Stomach (tissue), 9 donors: ENCODE results near the gene MAP7D2. TPM values are rescaled to one million over a fixed set of nuclear protein-coding genes. Genes with fewer than 3 reads are reported as not detected.
"Not testable (repeated sequence)": the region's sequence is repeated elsewhere in the genome, so short reads cannot be mapped to it uniquely, and the experiment has no call there.

Source experiments
- DNase-seq, 2 donors: peaks; one replicate each; pipeline versions ENCODE4 v3.0.0 to v3.0.0-alpha.2; 2013 to 2019
- H3K27ac ChIP-seq, 5 donors: fragments of 200-600 bp in 4 of 5; sonication (generic) in 4 of 5; one replicate each; pipeline ENCODE4 v1.5.1; 2013 to 2019; ENCODE audit warnings: mild to moderate bottlenecking in 1 of 5, moderate library complexity in 1 of 5
- H3K27me3 ChIP-seq, 3 donors: fragments of 200-600 bp; sonication (generic); one replicate each; pipeline ENCODE4 v1.5.1; 2017 to 2019; ENCODE audit warnings: mixed run types in 1 of 3
- H3K36me3 ChIP-seq, 4 donors: fragments of 200-600 bp; sonication (generic); 1 replicate in 3 of 4; 2 replicates in 1 of 4; pipeline ENCODE4 v1.5.1; 2016 to 2019
- H3K4me1 ChIP-seq, 4 donors: fragments of 200-600 bp; sonication (generic); one replicate each; pipeline ENCODE4 v1.5.1; 2016 to 2019
- H3K4me3 ChIP-seq, 4 donors: fragments of 200-600 bp; sonication (generic) in 3 of 4; one replicate each; pipeline ENCODE4 v1.5.1; 2016 to 2019; ENCODE audit warnings: mild to moderate bottlenecking in 1 of 4
- H3K9me3 ChIP-seq, 4 donors: fragments of 200-600 bp; sonication (generic); one replicate each; pipeline ENCODE4 v1.5.1; 2016 to 2019
- CTCF ChIP-seq, 7 experiments: fragments of 450-650 bp in 4 of 7; fragments of 200-600 bp in 3 of 7; sonication (generic) in 3 of 7; IDR thresholded peaks; one replicate each; pipeline ENCODE4 v1.5.1; 2016 to 2019; ENCODE audit warnings: antibody characterized with exemption in 7 of 7, control low read depth in 2 of 7, mild to moderate bottlenecking in 1 of 7
- EP300 ChIP-seq: sonication (generic); formaldehyde crosslinking; IDR thresholded peaks from one replicate; pipeline ENCODE4 v1.6.1; 2017; ENCODE audit warnings: antibody characterized with exemption
- POLR2A ChIP-seq, 4 donors: fragments of 450-650 bp; IDR thresholded peaks; one replicate each; pipeline ENCODE4 v1.6.1; 2016; ENCODE audit warnings: antibody characterized with exemption in 4 of 4, control low read depth in 2 of 4, mild to moderate bottlenecking in 1 of 4, moderate library complexity in 1 of 4
- POLR2AphosphoS5 ChIP-seq, 3 donors: sonication (generic); formaldehyde crosslinking; IDR thresholded peaks; one replicate each; pipeline ENCODE4 v1.6.1; 2016; ENCODE audit warnings: antibody characterized with exemption in 3 of 3
- WGBS, 5 donors: extraction: QIAGEN DNeasy Blood & Tissue Kit in 3 of 5; methylation state at CpG; one replicate each; pipeline versions ENCODE4 v1.1.5 to v1.1.7; 2013 to 2018; 5-methylcytosine and 5-hydroxymethylcytosine counted together
- intact Hi-C: fragments of 100-400 bp; cut with DNase I; formaldehyde crosslinking; loops from one replicate; pipeline ENCODE4 v1.15.1; 2023; ENCODE audit warnings: low total_unique reads
- polyA plus RNA-seq, 3 donors: library from polyadenylated mRNA; stranded (reverse); fragments of 200-250 nt; gene quantifications; one replicate each; pipeline ENCODE4 v1.2.3, GENCODE V29; 2013
- total RNA-seq, 5 donors: library from RNA; depleted of rRNA; stranded (reverse); fragments of >200 nt; gene quantifications; one replicate each; pipeline versions ENCODE4 v1.1.0 to v1.2.3, GENCODE V29; 2014 to 2016
- donor health status: healthy with polysubstance abuse.
- donor health status: Bipolar disorder and iron deficiency.
- donor health status: healthy.

Gene MAP7D2
- total and polyA plus RNA-seq, 8 donors: 0.89 to 70.0 (median 16.6) TPM; not detected in 1

DNA sequence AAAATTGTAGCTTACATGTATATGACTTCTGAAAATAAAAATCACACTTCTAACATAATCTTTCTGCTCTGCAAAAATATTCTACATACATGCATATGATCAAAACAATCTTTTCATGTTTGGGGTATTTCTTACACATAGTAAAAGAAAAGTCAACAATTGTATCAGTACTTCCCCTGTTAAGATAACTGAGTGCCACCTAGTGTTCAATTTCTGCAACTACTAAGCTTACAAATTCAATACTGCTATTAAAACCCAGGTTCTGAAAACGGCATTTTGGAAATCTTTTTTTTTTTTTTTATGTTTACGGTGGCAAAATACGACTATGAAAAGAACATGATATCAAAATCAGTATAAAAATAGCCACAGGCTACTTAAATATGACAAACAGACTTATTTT, 10.7 kb upstream of the MAP7D2 start:
- Histone ChIP-seq H3K36me3 (peaks cover 0 to 61% (median 41%) of the 10 kb centered on the region in 4 donors), H3K4me1 (peaks cover 0 to 13% (median 4%) of the 10 kb centered on the region in 4 donors)
- H3K9me3 ChIP-seq, intact Hi-C loops, H3K4me3 ChIP-seq, DNase-seq, H3K27me3 ChIP-seq, H3K27ac ChIP-seq: not testable (repeated sequence)
- peak in 2 of 7 experiments; percentile 25 to 45 for TF ChIP-seq CTCF (IDR thresholded peaks at IDR 0.05)
- 0 to 7% (median 1%) methylated on average over 3 of the region's 3 CpGs for WGBS, 5 donors

GRCh38 chrX:20126833-20127232, 10.1 kb upstream of the MAP7D2 start:
- intact Hi-C loops, H3K27ac ChIP-seq, H3K9me3 ChIP-seq, H3K27me3 ChIP-seq, DNase-seq, H3K4me3 ChIP-seq: not testable (repeated sequence)
- peaks cover 0 to 55% (median 37%) of the 10 kb centered on the region in 4 donors for H3K36me3 ChIP-seq
- WGBS, 5 donors: 44 to 78% (median 64%) methylated on average over 1 of the region's 1 CpG
- peaks cover 0 to 13% (median 4%) of the 10 kb centered on the region in 4 donors for H3K4me1 ChIP-seq

- no peaks in the 10 kb centered on the region for H3K9me3 ChIP-seq
- no peak for DNase-seq
- intact Hi-C loops: no loop called here
- no peaks in the 10 kb centered on the region for H3K27me3 ChIP-seq
- H3K4me3 ChIP-seq: no peak overlapping the region
- peaks cover 0 to 13% (median 4%) of the 10 kb centered on the region in 4 donors for H3K4me1 ChIP-seq
- peaks cover 0 to 36% (median 22%) of the 10 kb centered on the region in 4 donors for H3K36me3 ChIP-seq
- no peak overlapping the region for H3K27ac ChIP-seq
- TF ChIP-seq POLR2A (IDR thresholded peaks at IDR 0.05): no peak
Measured at GRCh38 chrX:20124964-20125363, 8.3 kb upstream of the MAP7D2 start.

DNA sequence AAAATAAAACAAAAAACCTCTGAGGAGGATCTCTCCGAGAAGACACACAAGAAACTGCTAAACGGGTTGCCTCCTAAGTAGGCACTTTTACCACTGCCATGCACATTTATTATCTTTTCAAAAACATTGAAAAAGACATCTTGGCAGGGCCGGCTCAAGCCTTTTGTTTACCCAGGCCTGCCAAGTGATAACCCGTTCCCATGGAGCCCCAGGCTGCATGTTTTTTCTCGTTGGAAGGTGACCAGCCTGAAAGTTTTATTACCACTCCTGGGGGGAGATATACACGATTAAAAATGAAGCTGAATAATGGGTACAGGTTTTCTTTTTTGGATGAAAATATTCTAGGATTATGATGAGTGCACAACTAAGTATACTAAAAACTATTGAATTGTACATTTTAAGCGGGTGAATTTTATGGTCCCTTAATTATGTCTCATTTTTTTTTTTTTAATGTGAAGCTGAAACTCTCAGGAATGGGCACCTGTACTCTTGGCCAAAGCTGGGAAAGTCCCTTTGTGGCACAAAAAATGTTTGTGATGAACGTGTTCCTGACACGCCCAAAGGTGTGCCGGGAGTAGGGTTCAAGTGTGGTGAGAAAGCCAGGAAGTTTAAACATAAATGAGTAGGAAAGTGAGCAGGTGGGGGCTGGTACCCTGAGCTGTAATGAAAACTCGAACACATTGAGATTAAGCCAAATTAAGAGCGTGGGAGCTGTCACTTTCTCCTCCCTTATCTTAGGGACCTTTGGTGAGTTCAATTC, 1.5 kb upstream of the MAP7D2 start:
- no peak overlapping the region for H3K4me3 ChIP-seq
- DNase-seq: peak; percentile 44 to 60
- intact Hi-C loops: no loop called here
- H3K9me3 ChIP-seq: no peaks in the 10 kb centered on the region
- 18 to 31% (median 28%) methylated on average over 11 to 12 of the region's 12 CpGs for WGBS, 5 donors
- peak overlapping the region in 2 of 5 donors; percentile 2 to 24 for H3K27ac ChIP-seq
- H3K27me3 ChIP-seq: peaks cover 0 to 22% (median 21%) of the 10 kb centered on the region in 3 donors
- H3K4me1 ChIP-seq: peaks cover 0 to 26% (median 19%) of the 10 kb centered on the region in 4 donors
- peaks cover 0 to under 1% (median 0%) of the 10 kb centered on the region in 4 donors for H3K36me3 ChIP-seq
- TF ChIP-seq POLR2A (IDR thresholded peaks at IDR 0.05) (no peak), POLR2AphosphoS5 (IDR thresholded peaks at IDR 0.05) (no peak), EP300 (no peak), CTCF (IDR thresholded peaks at IDR 0.05) (no peak)

DNA sequence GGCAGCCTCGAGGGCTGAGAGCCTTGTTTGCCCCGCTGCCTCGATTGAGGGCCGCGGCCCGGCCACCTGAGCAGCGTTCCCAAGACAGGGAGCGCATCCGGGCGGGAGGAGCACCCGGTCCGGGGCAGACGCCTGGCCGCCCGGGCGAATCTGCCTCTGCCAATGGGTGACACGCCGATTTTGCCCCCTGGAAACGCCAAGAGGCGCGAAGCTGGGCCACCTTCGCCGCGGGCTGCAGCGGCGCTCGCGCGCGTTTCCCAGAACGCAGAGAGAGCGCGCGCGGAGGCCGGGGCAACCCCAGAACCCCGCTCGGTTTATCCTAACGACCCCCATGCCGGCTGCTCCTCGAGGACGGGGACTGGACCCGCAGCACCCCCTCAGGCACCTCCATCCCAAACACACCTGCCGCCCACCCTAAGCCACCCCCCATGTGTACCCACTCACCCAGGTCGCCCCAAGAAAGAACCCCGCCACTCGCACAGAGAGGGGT, 575 bp downstream of the MAP7D2 start:
- TF ChIP-seq POLR2AphosphoS5 (IDR thresholded peaks at IDR 0.05): no peak
- TF ChIP-seq CTCF (IDR thresholded peaks at IDR 0.05): no peak
- no peak for TF ChIP-seq POLR2A (IDR thresholded peaks at IDR 0.05)
- no peak for TF ChIP-seq EP300
- intact Hi-C loops: no loop called here
- Histone ChIP-seq H3K27ac (peak overlapping the region in 1 of 5 donors; percentile 12), H3K36me3 (no peaks in the 10 kb centered on the region), H3K4me3 (peak overlapping the region; percentile 31 to 47 (median 40)), H3K27me3 (peaks cover 0 to 22% (median 21%) of the 10 kb centered on the region in 3 donors), H3K4me1 (peaks cover 0 to 26% (median 19%) of the 10 kb centered on the region in 4 donors), H3K9me3 (no peaks in the 10 kb centered on the region)
- no peak for DNase-seq
- WGBS, 5 donors: 9 to 50% (median 32%) methylated on average over 5 to 47 of the region's 47 CpGs
